GM23248 (cell line): ENCODE results near the gene ALDH16A1.

Experiments
- EZH2 ChIP-seq: fragments of 200-600 bp; sonication (generic); IDR thresholded peaks from 2 replicates; pipeline ENCODE4 v1.6.1; 2018; ENCODE audit warnings: antibody characterized with exemption, mild to moderate bottlenecking; ENCODE audit not compliant: insufficient read depth, poor library complexity, severe bottlenecking
- EZH2phosphoT487 ChIP-seq: fragments of 200-600 bp; sonication (generic); IDR thresholded peaks from 2 replicates; pipeline ENCODE4 v1.6.1; 2018; ENCODE audit warnings: antibody characterized with exemption, moderate library complexity, mild to moderate bottlenecking, low read depth; ENCODE audit not compliant: insufficient read depth

DNA sequence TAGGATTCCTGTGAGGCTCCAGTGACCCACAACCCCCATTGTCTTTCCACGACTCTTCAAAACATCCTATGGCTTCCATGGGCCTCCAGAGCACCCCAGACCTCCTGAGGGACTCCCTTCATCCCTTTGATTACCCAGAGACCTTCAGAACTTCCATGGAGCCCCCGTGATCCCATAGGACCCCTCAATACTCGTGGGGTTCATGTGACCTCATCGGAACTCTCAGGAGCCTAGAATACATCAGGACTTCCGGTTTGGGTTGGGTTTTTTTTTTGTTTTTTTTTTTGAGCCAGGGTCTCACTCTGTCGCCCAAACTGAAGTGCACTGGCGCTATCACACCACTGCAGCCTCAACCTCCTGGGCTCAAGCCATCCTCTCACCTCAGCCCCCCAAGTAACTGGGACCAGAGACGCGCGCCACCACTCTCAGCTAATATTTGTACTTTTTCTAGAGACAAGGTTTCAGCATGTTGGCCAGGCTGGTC is 774 bp downstream of the ALDH16A1 start:
- TF ChIP-seq EZH2phosphoT487 (no peak), EZH2 (no peak)
